Duodenal mucosa (tissue), 2 donors: Measurements from ENCODE around the gene SRGAP1.

Source experiments
- H3K27ac ChIP-seq: one replicate; pipeline ENCODE4 v1.7.0; 2013; ENCODE audit warnings: low read depth, low read length
- H3K27me3 ChIP-seq, 2 donors: one replicate each; pipeline ENCODE4 v1.7.0; 2013; ENCODE audit warnings: low read length in 2 of 2, control low read depth in 1 of 2; ENCODE audit not compliant: insufficient read depth in 2 of 2, control insufficient read depth in 1 of 2
- H3K36me3 ChIP-seq, 2 donors: one replicate each; pipeline ENCODE4 v1.7.0; 2013; ENCODE audit warnings: low read length in 2 of 2, control low read depth in 1 of 2; ENCODE audit not compliant: insufficient read depth in 2 of 2, control insufficient read depth in 1 of 2
- H3K4me1 ChIP-seq, 2 donors: one replicate each; pipeline ENCODE4 v1.7.0; 2013; ENCODE audit warnings: low read length in 2 of 2, control low read depth in 1 of 2; ENCODE audit not compliant: insufficient read depth in 2 of 2, control insufficient read depth in 1 of 2
- H3K4me3 ChIP-seq, 2 donors: one replicate each; pipeline ENCODE4 v1.7.0; 2013; ENCODE audit warnings: low read length in 2 of 2, low read depth in 1 of 2
- H3K9ac ChIP-seq, 2 donors: one replicate each; pipeline ENCODE4 v1.7.0; 2013; ENCODE audit warnings: low read length in 2 of 2, low read depth in 1 of 2
- H3K9me3 ChIP-seq, 2 donors: one replicate each; pipeline ENCODE4 v1.7.0; 2013; ENCODE audit warnings: low read length in 2 of 2, control low read depth in 1 of 2; ENCODE audit not compliant: control insufficient read depth in 1 of 2

SRGAP1 gene

DNA sequence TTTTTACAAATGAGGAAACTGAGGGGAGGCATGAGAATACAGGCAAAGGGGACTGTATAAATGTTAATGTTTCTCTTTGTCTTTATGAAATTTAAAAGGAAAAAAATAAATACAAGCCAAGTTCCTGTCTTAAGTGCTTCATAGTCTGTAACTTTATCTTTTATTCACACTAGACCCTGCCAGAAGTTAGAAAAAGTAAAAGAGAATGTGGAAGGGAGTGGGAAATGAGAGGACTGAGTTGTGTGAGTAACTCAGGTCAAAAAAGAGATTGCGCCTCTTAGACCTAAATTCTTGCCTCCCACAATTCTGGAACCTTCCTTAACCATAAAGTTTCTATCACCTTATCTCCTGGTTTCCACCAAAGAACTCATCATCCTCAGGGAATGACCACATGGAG is 236.5 kb downstream of the SRGAP1 start:
- no peaks in the 10 kb centered on the region for H3K9me3 ChIP-seq
- H3K36me3 ChIP-seq: no peaks in the 10 kb centered on the region
- H3K27ac ChIP-seq: no peak overlapping the region
- no peak overlapping the region for H3K4me3 ChIP-seq
- no peak overlapping the region for H3K9ac ChIP-seq
- H3K4me1 ChIP-seq: peaks cover 21 to 22% of the 10 kb centered on the region in 2 donors
- H3K27me3 ChIP-seq: no peaks in the 10 kb centered on the region

DNA sequence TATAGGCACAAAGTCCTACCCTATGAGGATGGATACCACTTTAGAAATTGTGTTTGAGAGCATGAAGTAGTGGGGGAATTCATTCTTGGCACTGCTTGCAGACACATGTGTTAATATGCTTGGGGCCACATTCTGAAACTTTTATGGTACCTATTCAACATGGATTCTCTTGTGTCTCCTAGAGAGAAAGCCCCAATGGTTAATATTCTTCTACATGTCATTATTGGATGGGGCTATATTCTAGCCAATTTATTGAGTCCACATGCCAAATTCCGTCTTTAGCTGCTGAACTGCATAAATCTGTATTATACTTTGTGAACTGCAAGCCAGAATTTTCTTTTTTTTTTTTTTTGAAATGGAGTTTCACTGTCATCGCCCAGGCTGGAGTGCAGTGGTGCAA is 237.6 kb downstream of the SRGAP1 start:
- Histone ChIP-seq H3K27ac (no peak overlapping the region), H3K27me3 (no peaks in the 10 kb centered on the region), H3K36me3 (no peaks in the 10 kb centered on the region), H3K4me1 (peaks cover 21 to 22% of the 10 kb centered on the region in 2 donors), H3K9me3 (no peaks in the 10 kb centered on the region), H3K4me3 (no peak overlapping the region), H3K9ac (no peak overlapping the region)

DNA sequence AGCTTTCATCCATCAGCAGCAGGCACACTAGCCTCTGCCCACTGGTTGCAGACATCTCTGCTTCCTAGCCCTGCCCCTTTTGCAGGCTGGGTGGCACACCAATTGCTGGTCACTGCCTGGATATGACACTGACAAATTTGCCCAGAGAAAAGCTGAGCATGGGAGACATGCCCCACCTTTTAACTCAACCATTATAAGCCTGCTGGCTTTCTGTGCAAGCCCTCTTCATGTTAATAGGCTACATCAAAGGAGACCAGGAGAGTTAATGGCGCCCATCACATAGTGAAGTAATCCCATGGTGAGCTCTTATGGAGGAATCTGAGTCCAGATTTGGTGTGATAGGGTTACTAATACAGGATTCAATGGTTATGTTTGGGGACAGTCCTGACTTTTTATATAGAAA is 238.4 kb downstream of the SRGAP1 start:
- H3K9ac ChIP-seq: peak overlapping the region in 1 of 2 donors; percentile 13
- no peaks in the 10 kb centered on the region for H3K36me3 ChIP-seq
- H3K27me3 ChIP-seq: no peaks in the 10 kb centered on the region
- H3K4me3 ChIP-seq: no peak overlapping the region
- no peaks in the 10 kb centered on the region for H3K9me3 ChIP-seq
- peaks cover 21 to 22% of the 10 kb centered on the region in 2 donors for H3K4me1 ChIP-seq
- H3K27ac ChIP-seq: no peak overlapping the region

DNA sequence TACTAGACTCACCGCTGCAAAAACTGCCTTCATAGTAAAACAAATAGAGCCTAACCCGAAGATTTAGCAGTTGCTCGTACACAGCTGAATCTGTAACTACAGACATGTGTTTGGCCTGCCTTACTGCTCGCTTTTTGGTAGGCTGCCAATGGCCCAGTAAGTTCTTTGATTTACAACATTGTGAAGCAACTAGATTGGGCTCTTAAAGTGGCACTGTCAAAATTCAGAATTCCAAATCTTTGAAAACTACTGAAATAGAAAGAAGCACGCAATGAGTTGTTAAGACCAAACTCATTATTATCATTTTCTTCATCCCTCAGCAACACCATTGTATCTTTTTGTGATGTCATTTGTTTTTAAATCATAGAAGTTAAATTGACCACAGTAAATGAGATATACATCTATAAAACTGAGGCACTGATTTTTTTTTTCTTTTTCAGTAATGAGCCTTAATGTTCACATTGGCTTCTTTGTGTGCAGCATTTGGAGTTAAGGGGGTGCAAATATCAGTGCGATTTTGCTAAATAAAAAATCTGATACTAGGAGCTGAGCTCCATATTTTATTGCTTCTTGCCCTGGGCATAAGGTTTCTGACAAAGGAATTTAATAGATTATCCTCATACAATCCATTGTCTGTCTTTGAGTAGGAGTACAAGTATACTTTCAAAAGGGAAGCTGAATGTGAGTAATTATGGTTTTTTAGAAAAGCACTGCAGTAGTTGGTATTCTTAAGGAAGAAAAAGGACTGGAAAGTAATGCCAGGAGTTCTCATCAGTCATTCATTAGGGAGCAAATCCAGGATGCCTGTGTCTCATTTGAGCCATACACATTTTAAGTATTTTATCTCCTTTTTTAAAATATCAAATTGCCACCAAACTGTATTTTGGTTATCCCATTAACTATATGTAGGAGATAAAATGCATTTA is 239.0 kb downstream of the SRGAP1 start:
- Histone ChIP-seq H3K27ac (no peak overlapping the region), H3K9ac (no peak overlapping the region), H3K9me3 (no peaks in the 10 kb centered on the region), H3K4me1 (peaks cover 22 to 28% of the 10 kb centered on the region in 2 donors), H3K4me3 (no peak overlapping the region), H3K27me3 (no peaks in the 10 kb centered on the region), H3K36me3 (no peaks in the 10 kb centered on the region)

DNA sequence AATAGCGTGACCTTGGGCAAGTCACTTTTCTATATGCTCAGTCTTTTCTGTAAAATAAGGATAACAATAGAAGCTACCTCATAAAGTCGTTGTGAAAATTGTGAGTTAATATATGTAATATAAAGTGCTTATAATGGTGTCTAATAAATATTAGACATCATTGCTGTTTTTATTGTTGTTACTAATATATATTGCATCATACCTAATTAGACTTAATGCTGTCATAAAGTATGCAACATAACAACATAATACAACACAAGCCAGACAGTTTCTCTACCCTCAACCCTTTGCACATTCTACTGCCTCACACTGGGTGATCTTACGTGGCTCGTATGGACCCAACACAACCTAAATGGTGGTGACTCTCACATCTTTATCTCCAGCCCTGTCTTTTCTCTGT is 240.7 kb downstream of the SRGAP1 start:
- no peak overlapping the region for H3K9ac ChIP-seq
- H3K27ac ChIP-seq: no peak overlapping the region

DNA sequence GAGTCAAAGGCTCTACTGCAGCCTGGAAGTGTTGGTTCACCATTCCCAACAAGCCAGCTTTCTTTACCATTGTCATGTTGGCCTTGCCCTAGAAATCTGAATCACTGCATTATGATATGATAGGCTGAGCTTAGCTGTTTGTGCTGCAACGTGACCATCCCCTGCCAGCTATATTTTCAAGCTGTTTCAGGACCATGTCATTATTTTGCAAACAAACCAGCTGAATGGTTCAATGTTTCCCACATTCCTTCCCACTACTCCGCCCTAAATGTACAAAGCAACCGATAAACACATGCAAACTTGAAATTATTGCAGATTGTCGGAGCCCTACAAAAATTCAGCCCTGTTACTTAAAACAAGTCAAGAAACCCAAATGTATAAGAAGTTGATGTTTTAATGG is 241.5 kb downstream of the SRGAP1 start:
- no peak overlapping the region for H3K4me3 ChIP-seq
- H3K9ac ChIP-seq: no peak overlapping the region
- H3K36me3 ChIP-seq: no peaks in the 10 kb centered on the region
- H3K27me3 ChIP-seq: no peaks in the 10 kb centered on the region
- peaks cover 23 to 30% of the 10 kb centered on the region in 2 donors for H3K4me1 ChIP-seq
- H3K9me3 ChIP-seq: no peaks in the 10 kb centered on the region
- no peak overlapping the region for H3K27ac ChIP-seq

More for the DNA sequence above, 240.7 kb downstream of the SRGAP1 start:
- H3K27me3 ChIP-seq: no peaks in the 10 kb centered on the region
- no peak overlapping the region for H3K4me3 ChIP-seq
- H3K36me3 ChIP-seq: no peaks in the 10 kb centered on the region
- no peaks in the 10 kb centered on the region for H3K9me3 ChIP-seq
- peaks cover 29 to 38% of the 10 kb centered on the region in 2 donors for H3K4me1 ChIP-seq

DNA sequence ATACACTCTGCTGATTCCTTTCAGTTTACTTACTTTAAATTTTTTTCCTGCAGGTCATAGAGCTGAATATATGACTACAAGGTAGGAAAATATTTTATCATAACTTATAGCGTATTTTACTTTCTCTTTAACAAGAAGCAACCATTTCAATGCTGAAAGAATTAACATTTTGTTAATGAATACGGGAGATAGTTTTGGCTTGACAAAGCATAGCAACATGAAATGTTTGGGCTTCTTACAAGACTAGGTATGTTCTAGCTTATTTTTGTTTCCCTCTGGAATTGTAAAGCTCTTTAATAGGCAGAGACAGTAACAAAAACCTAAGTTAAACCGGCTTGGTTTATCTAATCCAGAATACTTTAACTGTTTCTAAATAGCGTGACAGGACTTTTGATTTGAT is 242.4 kb downstream of the SRGAP1 start:
- Histone ChIP-seq H3K27me3 (no peaks in the 10 kb centered on the region), H3K4me1 (peaks cover 18 to 25% of the 10 kb centered on the region in 2 donors), H3K9ac (no peak overlapping the region), H3K4me3 (no peak overlapping the region), H3K36me3 (no peaks in the 10 kb centered on the region), H3K27ac (no peak overlapping the region), H3K9me3 (no peaks in the 10 kb centered on the region)

DNA sequence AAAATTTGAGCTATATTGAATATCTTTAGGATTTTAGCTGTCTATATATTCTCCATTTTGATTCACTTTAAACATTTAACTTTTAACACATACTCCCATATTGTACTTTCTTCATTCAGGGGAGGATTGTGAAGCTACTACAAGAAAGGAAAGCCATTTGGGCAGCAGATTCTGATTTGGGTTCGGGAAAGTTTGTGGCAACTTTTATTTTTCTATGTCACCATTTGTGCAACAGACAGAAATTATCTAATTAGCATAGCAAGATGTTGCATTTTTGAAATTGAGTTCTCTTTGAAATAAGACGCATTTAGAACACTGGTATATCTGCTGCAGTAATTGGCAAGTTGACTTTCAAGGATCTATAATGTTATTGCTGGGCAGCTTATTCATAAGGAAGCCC is 243.3 kb downstream of the SRGAP1 start:
- Histone ChIP-seq H3K36me3 (no peaks in the 10 kb centered on the region), H3K27me3 (no peaks in the 10 kb centered on the region), H3K9ac (no peak overlapping the region), H3K4me3 (no peak overlapping the region), H3K27ac (no peak overlapping the region), H3K4me1 (peaks cover 11 to 22% of the 10 kb centered on the region in 2 donors), H3K9me3 (no peaks in the 10 kb centered on the region)

DNA sequence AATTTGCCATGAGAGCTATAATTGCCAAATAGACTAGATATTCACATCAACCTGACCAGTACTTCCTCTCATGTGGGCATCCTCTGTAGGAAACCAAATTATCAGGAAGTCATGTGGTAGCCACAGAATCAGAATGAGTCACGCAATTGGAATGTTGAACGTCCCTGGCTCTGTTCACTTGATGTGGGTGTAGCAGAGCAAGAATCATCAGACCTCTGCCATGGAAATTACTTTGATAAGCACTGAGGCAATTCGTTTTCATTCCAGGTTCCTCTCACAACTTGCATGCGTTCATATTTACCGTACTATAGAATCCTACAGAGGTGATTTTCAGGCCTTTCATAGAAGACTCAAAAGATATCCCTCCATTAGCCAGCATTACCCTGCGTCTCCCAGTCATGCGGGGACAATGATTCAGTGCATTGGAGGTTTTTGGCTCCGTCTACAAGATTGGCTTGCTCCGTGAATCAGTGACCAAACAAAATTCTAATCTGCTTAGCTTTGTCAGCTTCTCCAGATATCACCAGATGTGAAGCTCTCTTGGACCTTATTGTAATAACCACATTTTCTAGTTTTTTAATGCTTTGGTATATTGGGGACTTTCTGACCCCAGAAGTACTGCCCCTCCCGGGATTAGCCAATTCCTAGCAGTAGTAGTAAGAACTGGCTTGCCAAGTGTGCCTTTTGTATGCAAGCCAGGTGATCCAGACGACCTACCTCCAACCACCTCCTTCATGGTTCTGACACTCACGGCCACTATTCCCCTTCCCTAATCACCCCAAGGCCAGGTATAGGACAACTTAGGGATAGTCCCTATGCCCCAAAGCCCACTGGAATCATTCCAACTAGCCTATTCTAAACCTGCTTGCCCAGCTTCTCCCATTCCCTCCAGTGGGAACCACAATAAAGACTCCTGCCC is 244.2 kb downstream of the SRGAP1 start:
- peaks cover 7 to 18% of the 10 kb centered on the region in 2 donors for H3K4me1 ChIP-seq
- H3K27ac ChIP-seq: peak overlapping the region; percentile 28
- peak overlapping the region in 1 of 2 donors; percentile 32 for H3K4me3 ChIP-seq
- no peaks in the 10 kb centered on the region for H3K27me3 ChIP-seq
- H3K9me3 ChIP-seq: no peaks in the 10 kb centered on the region
- no peak overlapping the region for H3K9ac ChIP-seq
- no peaks in the 10 kb centered on the region for H3K36me3 ChIP-seq

DNA sequence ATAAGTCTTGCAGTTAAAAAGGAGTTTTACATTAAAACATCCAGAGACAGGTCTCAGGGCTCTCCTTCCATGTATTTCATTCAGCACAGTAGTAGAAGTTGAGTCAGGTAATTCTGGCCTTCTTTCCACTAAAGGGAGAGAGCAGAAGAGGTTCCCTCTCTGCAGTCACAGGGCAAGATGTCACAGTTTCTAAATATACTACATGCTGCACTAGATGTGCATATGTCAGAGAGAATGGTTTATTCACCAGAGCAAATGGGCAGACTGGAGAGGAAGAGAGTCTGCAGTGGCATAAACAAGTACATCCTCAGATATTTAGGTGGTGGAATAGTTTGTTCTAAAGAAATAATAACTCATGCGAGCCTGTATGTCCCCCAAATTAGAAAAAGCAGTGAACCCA is 245.5 kb downstream of the SRGAP1 start:
- Histone ChIP-seq H3K4me3 (no peak overlapping the region), H3K36me3 (no peaks in the 10 kb centered on the region), H3K4me1 (peaks cover 7 to 18% of the 10 kb centered on the region in 2 donors), H3K27ac (no peak overlapping the region), H3K9ac (no peak overlapping the region), H3K9me3 (no peaks in the 10 kb centered on the region), H3K27me3 (no peaks in the 10 kb centered on the region)
